Liver (tissue), 3 donors: ENCODE data around the gene PJA1.

Experiments
- HNF4A ChIP-seq, 2 donors: conservative IDR thresholded peaks; 2 replicates each; pipeline ENCODE4 v1.6.1; 2016; ENCODE audit warnings: antibody characterized with exemption in 2 of 2, mild to moderate bottlenecking in 2 of 2
- RXRA ChIP-seq, 2 donors: IDR thresholded peaks; 2 replicates each; pipeline ENCODE4 v1.6.1; 2017 to 2018; ENCODE audit warnings: antibody characterized with exemption in 2 of 2, mild to moderate bottlenecking in 1 of 2
- TAF1 ChIP-seq: conservative IDR thresholded peaks from 2 replicates; pipeline ENCODE4 v1.6.1; 2016; ENCODE audit warnings: antibody characterized with exemption, mild to moderate bottlenecking
- TF ChIP-seq, protein P1 (sequence below): fragments of 150-350 bp; IDR thresholded peaks from 2 replicates; pipeline ENCODE4 v1.5.1; 2017; ENCODE audit warnings: improper control_type of control experiment, low read depth, low read length; ENCODE audit not compliant: missing input control
- TF ChIP-seq, protein P2 (sequence below): IDR thresholded peaks from 2 replicates; pipeline ENCODE4 v1.6.1; 2016; ENCODE audit warnings: antibody characterized with exemption, mild to moderate bottlenecking
- TF ChIP-seq, protein P3 (sequence below): IDR thresholded peaks from 2 replicates; pipeline ENCODE4 v1.6.1; 2016; ENCODE audit warnings: antibody characterized with exemption
- donor health status: healthy.
- donor health status: healthy.

DNA sequence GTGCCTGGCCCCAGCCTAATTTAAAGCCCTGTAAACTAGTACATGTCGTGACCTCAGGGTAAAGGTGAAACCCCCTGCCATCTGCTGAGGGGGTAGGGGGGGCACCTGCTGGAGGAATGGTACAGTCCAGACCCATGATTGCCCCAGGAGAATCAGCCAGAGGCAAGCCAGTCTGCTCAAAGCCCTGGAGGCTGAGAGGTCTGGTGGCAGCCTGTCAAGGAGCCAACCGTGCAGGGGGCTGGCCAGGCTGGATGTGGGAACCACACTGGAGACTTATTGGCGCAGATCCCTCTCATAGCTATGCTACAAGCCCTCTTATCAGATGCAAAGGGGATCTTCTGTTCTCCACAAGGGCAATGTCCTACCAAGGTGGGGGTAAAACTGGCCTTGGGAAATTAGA lies 31.4 kb upstream of the PJA1 start:
- TF ChIP-seq, protein P1, sequence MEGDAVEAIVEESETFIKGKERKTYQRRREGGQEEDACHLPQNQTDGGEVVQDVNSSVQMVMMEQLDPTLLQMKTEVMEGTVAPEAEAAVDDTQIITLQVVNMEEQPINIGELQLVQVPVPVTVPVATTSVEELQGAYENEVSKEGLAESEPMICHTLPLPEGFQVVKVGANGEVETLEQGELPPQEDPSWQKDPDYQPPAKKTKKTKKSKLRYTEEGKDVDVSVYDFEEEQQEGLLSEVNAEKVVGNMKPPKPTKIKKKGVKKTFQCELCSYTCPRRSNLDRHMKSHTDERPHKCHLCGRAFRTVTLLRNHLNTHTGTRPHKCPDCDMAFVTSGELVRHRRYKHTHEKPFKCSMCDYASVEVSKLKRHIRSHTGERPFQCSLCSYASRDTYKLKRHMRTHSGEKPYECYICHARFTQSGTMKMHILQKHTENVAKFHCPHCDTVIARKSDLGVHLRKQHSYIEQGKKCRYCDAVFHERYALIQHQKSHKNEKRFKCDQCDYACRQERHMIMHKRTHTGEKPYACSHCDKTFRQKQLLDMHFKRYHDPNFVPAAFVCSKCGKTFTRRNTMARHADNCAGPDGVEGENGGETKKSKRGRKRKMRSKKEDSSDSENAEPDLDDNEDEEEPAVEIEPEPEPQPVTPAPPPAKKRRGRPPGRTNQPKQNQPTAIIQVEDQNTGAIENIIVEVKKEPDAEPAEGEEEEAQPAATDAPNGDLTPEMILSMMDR: no peak
- TF ChIP-seq, protein P2, sequence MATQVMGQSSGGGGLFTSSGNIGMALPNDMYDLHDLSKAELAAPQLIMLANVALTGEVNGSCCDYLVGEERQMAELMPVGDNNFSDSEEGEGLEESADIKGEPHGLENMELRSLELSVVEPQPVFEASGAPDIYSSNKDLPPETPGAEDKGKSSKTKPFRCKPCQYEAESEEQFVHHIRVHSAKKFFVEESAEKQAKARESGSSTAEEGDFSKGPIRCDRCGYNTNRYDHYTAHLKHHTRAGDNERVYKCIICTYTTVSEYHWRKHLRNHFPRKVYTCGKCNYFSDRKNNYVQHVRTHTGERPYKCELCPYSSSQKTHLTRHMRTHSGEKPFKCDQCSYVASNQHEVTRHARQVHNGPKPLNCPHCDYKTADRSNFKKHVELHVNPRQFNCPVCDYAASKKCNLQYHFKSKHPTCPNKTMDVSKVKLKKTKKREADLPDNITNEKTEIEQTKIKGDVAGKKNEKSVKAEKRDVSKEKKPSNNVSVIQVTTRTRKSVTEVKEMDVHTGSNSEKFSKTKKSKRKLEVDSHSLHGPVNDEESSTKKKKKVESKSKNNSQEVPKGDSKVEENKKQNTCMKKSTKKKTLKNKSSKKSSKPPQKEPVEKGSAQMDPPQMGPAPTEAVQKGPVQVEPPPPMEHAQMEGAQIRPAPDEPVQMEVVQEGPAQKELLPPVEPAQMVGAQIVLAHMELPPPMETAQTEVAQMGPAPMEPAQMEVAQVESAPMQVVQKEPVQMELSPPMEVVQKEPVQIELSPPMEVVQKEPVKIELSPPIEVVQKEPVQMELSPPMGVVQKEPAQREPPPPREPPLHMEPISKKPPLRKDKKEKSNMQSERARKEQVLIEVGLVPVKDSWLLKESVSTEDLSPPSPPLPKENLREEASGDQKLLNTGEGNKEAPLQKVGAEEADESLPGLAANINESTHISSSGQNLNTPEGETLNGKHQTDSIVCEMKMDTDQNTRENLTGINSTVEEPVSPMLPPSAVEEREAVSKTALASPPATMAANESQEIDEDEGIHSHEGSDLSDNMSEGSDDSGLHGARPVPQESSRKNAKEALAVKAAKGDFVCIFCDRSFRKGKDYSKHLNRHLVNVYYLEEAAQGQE: no peak
- no peak for TF ChIP-seq HNF4A (conservative IDR thresholded peaks at IDR 0.05)
- no peak for TF ChIP-seq TAF1
- TF ChIP-seq, protein P3, sequence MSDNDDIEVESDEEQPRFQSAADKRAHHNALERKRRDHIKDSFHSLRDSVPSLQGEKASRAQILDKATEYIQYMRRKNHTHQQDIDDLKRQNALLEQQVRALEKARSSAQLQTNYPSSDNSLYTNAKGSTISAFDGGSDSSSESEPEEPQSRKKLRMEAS: no peak
- TF ChIP-seq RXRA (IDR thresholded peaks at IDR 0.05): no peak
